K562 (cell line): ENCODE measurements around the gene SHLD1. TPM values are rescaled to one million over a fixed set of nuclear protein-coding genes. Genes with fewer than 3 reads are reported as not detected.

Source experiments
- ATAC-seq: fragments of 200-7000 bp; cut with Tn5 transposase; 3 replicates; pipeline ENCODE4 v1.9.1; 2020; ENCODE audit warnings: moderate library complexity
- BruUV-seq: library from RNA; stranded (reverse); fragments of 400-500 nt; replicated peaks from 2 replicates; lab custom pipeline; 2021; lab: Mats Ljungman, UMichigan
- CTCF ChIA-PET: fragments of 300-600 bp; formaldehyde crosslinking; extraction: SDS; loops from one replicate; lab custom pipeline; 2021; ENCODE audit warnings: low intra/inter-chr PET ratio; lab: Yijun Ruan, JAX
- POLR2A ChIA-PET: fragments of 300-600, 350-650 bp; sonication (Branson Sonifier 250); formaldehyde crosslinking; extraction: SDS; loops from one replicate; lab custom pipeline; 2021; ENCODE audit warnings: antibody characterized with exemption, inconsistent platforms; lab: Yijun Ruan, JAX
- DNase-seq, 4 experiments: peaks; one replicate each; pipeline versions ENCODE4 v3.0.0 to v3.0.0-alpha.2; 2011 to 2018; ENCODE audit warnings: low spot score in 3 of 4, mixed read lengths in 3 of 4; ENCODE audit errors: extremely low read depth in 1 of 4
- FAIRE-seq: peaks from 2 replicates; lab custom pipeline; 2011; peaks lifted over from hg19 to GRCh38; lab: Jason Lieb, UNC
- H2AFZ ChIP-seq: 2 replicates; pipeline ENCODE4 v1.6.0; 2011; ENCODE audit warnings: low read depth, low read length, control low read depth, inconsistent platforms
- H3K27ac ChIP-seq: fragments of 200-600 bp; 3 replicates; pipeline ENCODE4 v1.8.0; 2011; ENCODE audit warnings: low read depth, mild to moderate bottlenecking, control low read depth, inconsistent platforms, low read length, moderate library complexity, mixed read lengths; ENCODE audit errors: extremely low read depth
- H3K27me3 ChIP-seq, 2 experiments: fragments of 300-600 bp in 1 of 2; 2 replicates in 1 of 2; 3 replicates in 1 of 2; pipeline versions ENCODE4 v1.6.0 to v1.8.0; 2011; ENCODE audit warnings: inconsistent platforms in 2 of 2, low read length in 2 of 2, mild to moderate bottlenecking in 1 of 2, mixed read lengths in 1 of 2, moderate library complexity in 1 of 2; ENCODE audit not compliant: control insufficient read depth in 2 of 2, insufficient read depth in 2 of 2
- H3K36me3 ChIP-seq: fragments of 300-600 bp; 3 replicates; pipeline ENCODE4 v1.8.0; 2011; ENCODE audit warnings: mild to moderate bottlenecking, low read length, inconsistent platforms; ENCODE audit not compliant: control insufficient read depth, insufficient read depth
- H3K4me1 ChIP-seq, 2 experiments: fragments of 200-600 bp in 1 of 2; replicated peaks in 1 of 2; 2 replicates in 1 of 2; 3 replicates in 1 of 2; pipeline versions ENCODE4 v1.5.1 to v1.8.0; 2011; ENCODE audit warnings: inconsistent platforms in 2 of 2, low read length in 2 of 2, mild to moderate bottlenecking in 1 of 2, mixed read lengths in 1 of 2, moderate library complexity in 1 of 2; ENCODE audit not compliant: control insufficient read depth in 2 of 2, insufficient read depth in 2 of 2
- H3K4me2 ChIP-seq: 2 replicates; pipeline ENCODE4 v1.6.1; 2011; ENCODE audit warnings: low read length, control low read depth, inconsistent platforms, mixed read lengths; ENCODE audit not compliant: insufficient read depth
- H3K4me3 ChIP-seq: fragments of 200-600 bp; sonication (generic), shearing (Covaris generic); 2 replicates; pipeline ENCODE4 v1.5.1; 2016; ENCODE audit warnings: control low read depth, inconsistent platforms
- H3K79me2 ChIP-seq: fragments of 200-600 bp; 3 replicates; pipeline ENCODE4 v1.8.0; 2011; ENCODE audit warnings: low read length, inconsistent platforms; ENCODE audit not compliant: control insufficient read depth, insufficient read depth
- H3K9ac ChIP-seq, 2 experiments: 2 replicates each; pipeline versions ENCODE4 v1.6.0 to v1.6.1; 2011; ENCODE audit warnings: low read depth in 2 of 2, low read length in 2 of 2, control low read depth in 1 of 2, inconsistent platforms in 1 of 2, mild to moderate bottlenecking in 1 of 2, mixed read lengths in 1 of 2; ENCODE audit not compliant: insufficient read depth in 1 of 2
- H3K9me1 ChIP-seq: one replicate; pipeline ENCODE4 v1.6.0; 2011; ENCODE audit warnings: inconsistent platforms, mild to moderate bottlenecking, low read length, moderate library complexity; ENCODE audit not compliant: control insufficient read depth, insufficient read depth
- H3K9me3 ChIP-seq: replicated peaks from 2 replicates; pipeline ENCODE4 v1.5.1; 2011; ENCODE audit warnings: low read depth, low read length, inconsistent platforms; ENCODE audit not compliant: control insufficient read depth, insufficient read depth
- H4K20me1 ChIP-seq: replicated peaks from 2 replicates; pipeline ENCODE4 v1.6.1; 2011; ENCODE audit warnings: low read length, inconsistent platforms, mixed read lengths; ENCODE audit not compliant: control insufficient read depth, insufficient read depth
- CTCF ChIP-seq, 3 experiments: IDR thresholded peaks in 2 of 3; conservative IDR thresholded peaks in 1 of 3; 2 replicates each; pipeline ENCODE4 v1.5.1; 2011 to 2012; ENCODE audit warnings: low read length in 3 of 3, mild to moderate bottlenecking in 3 of 3, control low read depth in 2 of 3, improper control_type of control experiment in 1 of 3, inconsistent platforms in 1 of 3, low read depth in 1 of 3, mixed read lengths in 1 of 3, moderate library complexity in 1 of 3; ENCODE audit not compliant: insufficient read depth in 2 of 3
- NBN ChIP-seq: fragments of 450-650 bp; IDR thresholded peaks from 2 replicates; pipeline ENCODE4 v1.6.1; 2016; ENCODE audit warnings: low read depth, mild to moderate bottlenecking
- RAD21 ChIP-seq, 2 experiments: fragments of 250-450 bp in 1 of 2; fragments of 450-650 bp in 1 of 2; sonication (Bioruptor Pico) in 1 of 2; formaldehyde crosslinking in 1 of 2; IDR thresholded peaks in 1 of 2; conservative IDR thresholded peaks in 1 of 2; 2 replicates each; pipeline versions ENCODE4 v1.4.0 to v1.8.0; 2020 to 2022; ENCODE audit warnings: mild to moderate bottlenecking in 2 of 2, moderate library complexity in 1 of 2
- WGBS: fragments of 100-300 bp; shearing (Covaris generic); methylation state at CpG from one replicate; pipeline ENCODE4 v1.1.6; 2016; ENCODE audit warnings: low coverage, mixed read lengths; ENCODE audit not compliant: insufficient coverage; ENCODE audit errors: missing lambda C conversion rate; 5-methylcytosine and 5-hydroxymethylcytosine counted together
- in situ Hi-C: fragments of 300-500 bp; cut with MboI; formaldehyde crosslinking; loops from 4 replicates; pipeline ENCODE4 v1.15.0; 2018; ENCODE audit warnings: inconsistent platforms, mixed read lengths
- intact Hi-C: fragments of 100-400 bp; cut with micrococcal nuclease; formaldehyde crosslinking; loops from 2 replicates; pipeline ENCODE4 v1.14.2; 2022
- polyA plus RNA-seq, 8 experiments: library from polyadenylated mRNA; depleted of rRNA in 4 of 8; stranded (reverse) in 5 of 8; unstranded in 3 of 8; fragments of >200 nt; fragmentation: Nextera tagmentation in 2 of 8; fragmentation: Illumina TruSeq in 1 of 8; extraction: Ambion mirVana in 2 of 8; extraction: Trizol in 1 of 8; gene quantifications; 2 replicates each; pipeline versions ENCODE4 v1.2.1 to v1.2.3, GENCODE V29; 2011 to 2014; ENCODE audit warnings: inconsistent platforms in 1 of 8, missing spikeins in 1 of 8
- total RNA-seq, 7 experiments: library from RNA; depleted of rRNA in 6 of 7; stranded (reverse); fragments of >200 nt in 6 of 7; fragmentation: Illumina TruSeq in 2 of 7; extraction: Trizol in 2 of 7; gene quantifications; 2 replicates each; pipeline versions ENCODE4 v1.2.1 to v1.2.3, GENCODE V29; 2011 to 2021; ENCODE audit warnings: low replicate concordance in 1 of 7

The SHLD1 gene
- total and polyA plus RNA-seq, 9 of the 15 experiments (the other 6 are each of a cell fraction or from before 2014, with no cell fraction given): 3.7 to 21.6 (median 8.2) TPM

GRCh38 chr20:5806457-5807263 is 56.5 kb downstream of the SHLD1 start:
- ATAC-seq: no peak
- WGBS: 69% methylated on average over 7 of the region's 7 CpGs
- H3K36me3 ChIP-seq: no peaks in the 10 kb centered on the region
- H3K9me3 ChIP-seq: no peaks in the 10 kb centered on the region
- no TSS peak for BruUV-seq
- no peaks in the 10 kb centered on the region for H3K9me1 ChIP-seq
- no peak for DNase-seq
- H3K4me3 ChIP-seq: no peak overlapping the region
- CTCF ChIA-PET: no interaction called here
- H3K9ac ChIP-seq: no peak overlapping the region
- no peaks in the 10 kb centered on the region for H3K4me1 ChIP-seq
- TF ChIP-seq RAD21 (CRISPR knock-in tag; conservative IDR thresholded peaks at IDR 0.05 in 1 of 2, IDR thresholded peaks at IDR 0.05 in 1 of 2): 0 out of 4 replicates have a peak, but pooled peaks of 1 of the 2 experiments have one; percentile 11
- no peak for TF ChIP-seq NBN
- TF ChIP-seq CTCF (IDR thresholded peaks at IDR 0.05 in 2 of 3, conservative IDR thresholded peaks at IDR 0.05 in 1 of 3; ENCODE audit: insufficient read depth in 2 of 3, low read depth in 1 of 3, low read length in 3 of 3): peak in 1 of 3 experiments; percentile 23; a peak in 2 of 6 replicates
- TF ChIP-seq, all 486 proteins: peak for 2
- in situ Hi-C loops: no loop called here
- Histone ChIP-seq H4K20me1 (no peaks in the 10 kb centered on the region), H2AFZ (no peak overlapping the region), H3K27me3 (no peaks in the 10 kb centered on the region), H3K4me2 (no peak overlapping the region), H3K79me2 (no peaks in the 10 kb centered on the region), H3K27ac (no peak overlapping the region)
- POLR2A ChIA-PET: no interaction called here
- intact Hi-C loops: no loop called here
- FAIRE-seq: no peak
